H1 (cell line): ENCODE data around the gene BOLA2. TPM values are rescaled to one million over a fixed set of nuclear protein-coding genes. Genes with fewer than 3 reads are reported as not detected.
"Not testable (repeated sequence)": the region's sequence is repeated elsewhere in the genome, so short reads cannot be mapped to it uniquely, and the experiment has no call there.

Experiments used
- CTCF ChIA-PET: fragments of 300-600 bp; sonication (Branson Sonifier 250); formaldehyde crosslinking; loops from one replicate; lab custom pipeline; 2021; ENCODE audit not compliant: partially characterized antibody; lab: Charles Lee
- POLR2A ChIA-PET: fragments of 300-600 bp; sonication (Branson Sonifier 250); formaldehyde crosslinking; loops from one replicate; lab custom pipeline; 2021; ENCODE audit warnings: inconsistent platforms; ENCODE audit not compliant: partially characterized antibody; lab: Charles Lee
- DNase-seq, 2 experiments: peaks; one replicate each; pipeline versions ENCODE4 v3.0.0 to v3.0.0-alpha.2; 2010 to 2022; ENCODE audit warnings: low spot score in 2 of 2, low read depth in 1 of 2, mixed read lengths in 1 of 2
- FAIRE-seq: peaks from 2 replicates; lab custom pipeline; 2011; peaks lifted over from hg19 to GRCh38; lab: Jason Lieb, UNC
- H2AFZ ChIP-seq: 2 replicates; pipeline ENCODE4 v1.8.1; 2012; ENCODE audit warnings: low read length, inconsistent platforms
- H2AK5ac ChIP-seq: 2 replicates; pipeline ENCODE4 v1.6.1; 2013; ENCODE audit warnings: low read depth, low read length
- H2BK120ac ChIP-seq: replicated peaks from 2 replicates; pipeline ENCODE3; 2013; ENCODE audit warnings: low read depth, low read length, inconsistent platforms
- H2BK12ac ChIP-seq: 2 replicates; pipeline ENCODE4 v1.6.1; 2013; ENCODE audit warnings: low read depth, low read length
- H2BK15ac ChIP-seq: 2 replicates; pipeline ENCODE4 v1.6.1; 2013; ENCODE audit warnings: low read length
- H2BK20ac ChIP-seq: 2 replicates; pipeline ENCODE4 v1.6.1; 2013; ENCODE audit warnings: low read length
- H2BK5ac ChIP-seq: 2 replicates; pipeline ENCODE4 v1.6.1; 2013; ENCODE audit warnings: low read depth, low read length
- H3K14ac ChIP-seq: 2 replicates; pipeline ENCODE4 v1.6.1; 2013; ENCODE audit warnings: inconsistent platforms; ENCODE audit not compliant: insufficient read length
- H3K18ac ChIP-seq: 2 replicates; pipeline ENCODE4 v1.6.1; 2013; ENCODE audit warnings: low read length; ENCODE audit errors: extremely low read depth
- H3K23ac ChIP-seq: 2 replicates; pipeline ENCODE4 v1.6.1; 2013; ENCODE audit warnings: inconsistent platforms; ENCODE audit not compliant: insufficient read length
- H3K23me2 ChIP-seq: 2 replicates; pipeline ENCODE4 v1.6.1; 2013; ENCODE audit warnings: low read depth, low read length
- H3K27ac ChIP-seq: 2 replicates; pipeline ENCODE4 v1.6.1; 2011; ENCODE audit warnings: low read depth, low read length, inconsistent platforms
- H3K27me3 ChIP-seq, 4 experiments: replicated peaks in 1 of 4; 1 replicate in 1 of 4; 2 replicates in 3 of 4; pipeline versions ENCODE4 v1.6.1 to v1.8.1; 2011 to 2013; ENCODE audit warnings: low read length in 3 of 4, mild to moderate bottlenecking in 3 of 4, inconsistent platforms in 2 of 4, mixed read lengths in 2 of 4, moderate library complexity in 1 of 4; ENCODE audit not compliant: control insufficient read depth in 3 of 4, insufficient read depth in 3 of 4; ENCODE audit errors: extremely low read depth in 1 of 4
- H3K36me3 ChIP-seq, 4 experiments: 2 replicates each; pipeline versions ENCODE4 v1.6.1 to v1.8.1; 2011 to 2013; ENCODE audit warnings: mild to moderate bottlenecking in 4 of 4, low read length in 3 of 4, moderate library complexity in 2 of 4, control low read depth in 1 of 4, inconsistent platforms in 1 of 4; ENCODE audit not compliant: insufficient read depth in 4 of 4, control insufficient read depth in 2 of 4
- H3K4ac ChIP-seq: replicated peaks from 2 replicates; pipeline ENCODE3; 2013; ENCODE audit warnings: low read length, low read depth, mixed read lengths, inconsistent platforms; ENCODE audit not compliant: insufficient read length
- H3K4me1 ChIP-seq, 4 experiments: replicated peaks in 1 of 4; 1 replicate in 1 of 4; 2 replicates in 3 of 4; pipeline versions ENCODE4 v1.6.1 to v1.8.1; 2011 to 2013; ENCODE audit warnings: low read length in 3 of 4, inconsistent platforms in 2 of 4, mixed read lengths in 1 of 4; ENCODE audit not compliant: insufficient read depth in 4 of 4, control insufficient read depth in 3 of 4
- H3K4me2 ChIP-seq, 2 experiments: 2 replicates each; pipeline versions ENCODE4 v1.6.1 to v1.8.1; 2011 to 2013; ENCODE audit warnings: low read depth in 2 of 2, low read length in 2 of 2, control low read depth in 1 of 2, inconsistent platforms in 1 of 2, mild to moderate bottlenecking in 1 of 2; ENCODE audit not compliant: insufficient read depth in 1 of 2
- H3K4me3 ChIP-seq, 4 experiments: fragments of 200-600, 300-600 bp in 1 of 4; sonication (generic), shearing (Covaris generic), sonication (Bioruptor Twin) in 1 of 4; 2 replicates each; pipeline versions ENCODE4 v1.5.1 to v1.8.1; 2011 to 2016; ENCODE audit warnings: low read length in 4 of 4, low read depth in 3 of 4, control low read depth in 2 of 4, inconsistent platforms in 2 of 4, mild to moderate bottlenecking in 2 of 4, mixed read lengths in 1 of 4, moderate library complexity in 1 of 4; ENCODE audit not compliant: insufficient read depth in 2 of 4; ENCODE audit errors: extremely low read depth in 1 of 4
- H3K56ac ChIP-seq: replicated peaks from 2 replicates; pipeline ENCODE3; 2013; ENCODE audit warnings: low read depth, mild to moderate bottlenecking, mixed read lengths, low read length, inconsistent platforms; ENCODE audit not compliant: insufficient read length
- H3K79me1 ChIP-seq: 2 replicates; pipeline ENCODE4 v1.6.1; 2013; ENCODE audit warnings: low read depth, low read length, control low read depth
- H3K79me2 ChIP-seq, 2 experiments: 2 replicates each; pipeline versions ENCODE4 v1.6.1 to v1.8.1; 2012 to 2013; ENCODE audit warnings: low read length in 2 of 2, mild to moderate bottlenecking in 2 of 2, inconsistent platforms in 1 of 2; ENCODE audit not compliant: insufficient read depth in 2 of 2, control insufficient read depth in 1 of 2
- H3K9ac ChIP-seq, 4 experiments: replicated peaks in 1 of 4; 1 replicate in 1 of 4; 2 replicates in 3 of 4; pipeline versions ENCODE4 v1.6.1 to v1.8.1; 2011 to 2013; ENCODE audit warnings: low read depth in 3 of 4, low read length in 3 of 4, control low read depth in 2 of 4, mild to moderate bottlenecking in 2 of 4, moderate library complexity in 2 of 4, inconsistent platforms in 1 of 4; ENCODE audit errors: extremely low read depth in 1 of 4
- H3K9me3 ChIP-seq, 2 experiments: 2 replicates each; pipeline versions ENCODE4 v1.6.1 to v1.8.1; 2012 to 2013; ENCODE audit warnings: mild to moderate bottlenecking in 2 of 2, moderate library complexity in 2 of 2, control low read depth in 1 of 2, inconsistent platforms in 1 of 2, low read depth in 1 of 2, low read length in 1 of 2, mixed read lengths in 1 of 2; ENCODE audit not compliant: insufficient read depth in 2 of 2
- H4K20me1 ChIP-seq, 2 experiments: replicated peaks in 1 of 2; 2 replicates each; pipeline versions ENCODE3 to v1.8.1; 2011 to 2013; ENCODE audit warnings: inconsistent platforms in 2 of 2, low read length in 2 of 2, mild to moderate bottlenecking in 1 of 2; ENCODE audit not compliant: insufficient read depth in 2 of 2, control insufficient read depth in 1 of 2
- H4K5ac ChIP-seq: 2 replicates; pipeline ENCODE4 v1.6.1; 2013; ENCODE audit warnings: low read length, low read depth, mixed read lengths, inconsistent platforms; ENCODE audit not compliant: insufficient read length
- H4K8ac ChIP-seq: 2 replicates; pipeline ENCODE4 v1.8.0; 2013; ENCODE audit warnings: mild to moderate bottlenecking, moderate library complexity, low read length, inconsistent platforms; ENCODE audit not compliant: insufficient read depth; ENCODE audit errors: extremely low read depth
- H4K91ac ChIP-seq: replicated peaks from 2 replicates; pipeline ENCODE3; 2013; ENCODE audit warnings: low read length, mixed read lengths, inconsistent platforms; ENCODE audit not compliant: insufficient read length
- WGBS, 2 experiments: shearing (Covaris generic) in 1 of 2; methylation state at CpG; one replicate each; pipeline versions ENCODE4 v1.1.6 to v1.1.7; 2013 to 2015; ENCODE audit warnings: low lambda C conversion rate in 2 of 2, mixed read lengths in 2 of 2, inconsistent platforms in 1 of 2, low coverage in 1 of 2, missing lambda C conversion rate in 1 of 2; ENCODE audit not compliant: insufficient replicate concordance in 2 of 2, insufficient coverage in 1 of 2, insufficient read length in 1 of 2; ENCODE audit errors: extremely low coverage in 1 of 2, missing lambda C conversion rate in 1 of 2; 5-methylcytosine and 5-hydroxymethylcytosine counted together
- polyA plus RNA-seq, 7 experiments: library from polyadenylated mRNA; depleted of rRNA in 3 of 7; stranded (reverse) in 5 of 7; unstranded in 2 of 7; fragments of >200 nt in 5 of 7; fragments of 200-250 nt in 2 of 7; gene quantifications; 1 replicate in 5 of 7; 2 replicates in 1 of 7; 4 replicates in 1 of 7; pipeline versions ENCODE4 v1.2.1 to v1.2.3, GENCODE V29; 2011 to 2013; ENCODE audit warnings: missing spikeins in 2 of 7, mixed read lengths in 2 of 7
- total RNA-seq: library from RNA; stranded (reverse); fragmentation: NEBNext Ultra II Directional; extraction: Animal tissue kit (Norgen Biotek cat#: 25700); gene quantifications from 2 replicates; pipeline ENCODE4 v1.2.1, GENCODE V29; 2021

The BOLA2 gene
- total and polyA plus RNA-seq, 2 of the 8 experiments (the other 6 are each of a cell fraction or from before 2014, with no cell fraction given) = 13.0 to 61.1 TPM

DNA sequence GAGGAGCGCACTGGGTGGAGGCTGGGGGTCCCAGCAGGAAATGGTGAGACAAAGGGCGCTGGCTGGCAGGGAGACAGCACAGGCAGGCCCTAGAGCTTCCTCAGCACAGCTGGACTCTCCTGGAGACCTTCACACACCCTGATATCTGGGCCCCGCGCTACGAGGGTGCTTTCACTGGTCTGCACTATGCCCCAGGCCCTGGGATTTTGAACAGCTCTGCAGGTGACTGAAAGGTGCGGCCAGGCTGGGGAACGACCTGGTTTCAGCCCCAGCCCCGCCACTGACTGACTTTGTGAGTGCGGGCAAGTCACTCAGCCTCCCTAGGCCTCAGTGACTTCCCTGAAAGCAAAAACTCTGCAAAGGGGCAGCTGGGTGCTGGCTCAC is 6.5 kb upstream of the BOLA2 start:
- DNase-seq, H3K4me1 ChIP-seq, H3K23me2 ChIP-seq, H4K20me1 ChIP-seq, H2AK5ac ChIP-seq, FAIRE-seq, H3K23ac ChIP-seq, H4K91ac ChIP-seq, H4K5ac ChIP-seq, H2BK15ac ChIP-seq, H2BK12ac ChIP-seq, POLR2A ChIA-PET, H2BK120ac ChIP-seq, H2BK5ac ChIP-seq, H3K14ac ChIP-seq, H3K27ac ChIP-seq, H3K18ac ChIP-seq, H3K4ac ChIP-seq, H3K27me3 ChIP-seq, H3K4me3 ChIP-seq, H2AFZ ChIP-seq, H3K79me2 ChIP-seq, H2BK20ac ChIP-seq, H3K36me3 ChIP-seq, H3K56ac ChIP-seq, H4K8ac ChIP-seq, CTCF ChIA-PET, H3K4me2 ChIP-seq, H3K79me1 ChIP-seq, H3K9me3 ChIP-seq, H3K9ac ChIP-seq: not testable (repeated sequence)
- WGBS, 2 experiments = no CpG with 5 or more reads among the region's 9 CpGs
